ENCODE results near the gene SARS1.
A peak's percentile ranks its signal among the peaks of the same experiment; 100 is the strongest.

- peak; percentile 94 for TF ChIP-seq CTCF (conservative IDR thresholded peaks at IDR 0.05; ENCODE audit: low read depth, low read length)
- TF ChIP-seq EZH2 (IDR thresholded peaks at IDR 0.05; ENCODE audit: low read length, unreplicated experiment) = no peak
- no peak for TF ChIP-seq EZH2phosphoT487 (IDR thresholded peaks at IDR 0.05; ENCODE audit: borderline replicate concordance, low read length)
Observed at GRCh38 chr1:109201123-109201703, 12.5 kb upstream of the SARS1 start.
